Activated CD4-positive, CD25-positive, alpha-beta regulatory T cell (primary cell): ENCODE measurements around the gene ZBTB45.
A peak's percentile ranks its signal among the peaks of the same experiment; 100 is the strongest.
"Not testable (repeated sequence)": the region's sequence is repeated elsewhere in the genome, so short reads cannot be mapped to it uniquely, and the experiment has no call there.

Experiments used
- DNase-seq, 4 experiments: peaks; one replicate each; lab custom pipeline; 2025; lab: John Stamatoyannopoulos, UW

The ZBTB45 gene

DNA sequence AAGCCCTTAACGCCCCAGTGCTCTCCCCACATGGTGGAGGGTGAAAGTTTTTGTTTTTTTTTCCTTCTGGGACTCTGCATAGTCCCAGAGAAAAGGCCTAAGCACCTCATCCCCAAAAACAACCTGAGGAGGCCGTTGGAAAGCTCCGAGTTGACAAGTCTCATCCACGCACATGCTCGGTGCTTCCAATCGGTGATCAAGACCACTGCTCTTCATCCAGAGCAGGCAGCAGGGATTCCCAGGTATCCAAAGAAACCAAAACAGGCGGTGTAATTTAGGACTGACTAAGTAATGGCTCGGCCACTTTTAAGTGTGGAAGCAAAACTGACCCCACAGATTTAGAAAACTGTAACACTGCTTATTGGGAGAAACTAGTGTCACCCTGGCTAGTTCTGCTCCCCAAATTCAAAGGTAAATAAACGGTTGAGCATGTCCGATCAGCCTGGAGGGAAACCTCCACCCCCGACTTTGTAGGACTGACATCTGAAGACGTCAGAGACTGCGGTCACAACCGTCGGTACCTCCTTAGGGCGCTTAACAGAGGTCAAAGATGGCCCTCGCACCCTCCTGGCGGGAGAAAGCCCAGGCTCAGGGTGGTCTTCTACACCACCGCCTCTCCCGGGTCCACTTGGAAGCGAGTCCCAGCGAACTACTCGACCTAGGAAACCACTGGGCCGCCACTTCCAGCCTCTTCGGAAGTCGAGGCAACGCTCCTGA, 44.5 kb downstream of the ZBTB45 start:
- no peak for DNase-seq

DNA sequence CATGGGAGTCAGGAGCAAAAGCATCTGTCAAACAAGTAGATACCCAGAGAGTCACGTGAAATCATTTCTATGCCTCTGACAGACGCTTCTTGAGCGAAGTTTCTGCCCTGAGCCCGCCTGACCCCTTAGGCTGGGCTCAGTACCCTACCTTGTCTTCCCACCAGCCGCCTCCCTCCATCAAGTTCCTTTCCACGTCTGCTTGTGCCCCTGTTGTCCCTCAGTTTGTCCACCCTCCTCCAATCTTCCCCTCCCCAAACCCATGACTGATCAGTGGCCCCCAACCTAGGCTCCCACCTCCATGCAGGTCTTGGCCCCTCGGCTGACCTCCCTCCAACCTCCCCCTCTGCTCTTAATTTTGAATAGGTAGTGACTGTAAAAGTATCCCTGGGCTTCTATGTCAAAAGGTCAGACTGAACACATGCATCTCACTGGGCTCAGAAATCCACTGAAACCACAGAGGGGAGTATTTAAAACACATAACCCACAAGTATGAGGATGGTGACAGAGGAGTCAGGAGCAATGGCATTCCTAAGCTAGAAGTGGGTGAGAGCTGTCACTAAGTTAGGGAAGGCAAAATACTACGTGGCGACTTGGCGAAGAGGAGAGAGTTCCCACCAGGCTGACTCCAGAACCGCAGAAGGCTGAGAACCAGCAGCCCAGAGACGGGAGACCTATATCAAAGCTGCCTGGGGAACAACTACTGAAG, 45.2 kb downstream of the ZBTB45 start:
- DNase-seq: no peak

DNA sequence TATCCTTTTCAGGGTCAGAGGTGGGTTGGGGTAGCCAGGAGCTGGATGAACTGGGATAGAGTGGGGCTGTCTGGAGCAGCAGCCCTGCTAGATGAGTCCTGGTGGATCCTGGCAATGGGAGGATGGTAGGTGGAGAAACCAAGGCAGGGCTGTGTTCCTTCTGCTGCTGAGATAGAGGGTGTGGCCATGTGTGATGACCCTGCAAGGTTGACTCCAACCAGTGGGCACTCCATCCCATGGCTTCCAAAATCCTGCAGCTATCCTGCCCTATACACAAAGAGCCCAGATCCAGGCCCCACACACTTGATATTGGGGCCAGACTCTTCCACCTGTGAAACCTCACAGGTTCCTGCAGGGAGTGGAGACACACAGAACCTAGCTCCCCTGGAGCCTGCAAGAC, 45.8 kb downstream of the ZBTB45 start:
- no peak for DNase-seq

DNA sequence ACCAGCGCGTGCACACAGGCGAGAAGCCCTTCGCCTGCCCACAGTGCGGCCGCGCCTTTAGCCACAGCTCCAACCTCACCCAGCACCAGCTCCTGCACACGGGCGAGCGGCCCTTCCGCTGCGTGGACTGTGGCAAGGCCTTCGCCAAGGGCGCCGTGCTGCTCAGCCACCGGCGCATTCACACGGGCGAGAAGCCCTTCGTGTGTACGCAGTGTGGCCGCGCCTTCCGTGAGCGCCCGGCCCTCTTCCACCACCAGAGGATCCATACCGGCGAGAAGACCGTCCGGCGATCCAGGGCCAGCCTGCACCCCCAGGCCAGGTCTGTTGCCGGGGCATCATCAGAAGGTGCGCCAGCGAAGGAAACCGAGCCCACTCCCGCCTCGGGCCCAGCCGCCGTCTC, 47.9 kb downstream of the ZBTB45 start:
- DNase-seq: no peak

DNA sequence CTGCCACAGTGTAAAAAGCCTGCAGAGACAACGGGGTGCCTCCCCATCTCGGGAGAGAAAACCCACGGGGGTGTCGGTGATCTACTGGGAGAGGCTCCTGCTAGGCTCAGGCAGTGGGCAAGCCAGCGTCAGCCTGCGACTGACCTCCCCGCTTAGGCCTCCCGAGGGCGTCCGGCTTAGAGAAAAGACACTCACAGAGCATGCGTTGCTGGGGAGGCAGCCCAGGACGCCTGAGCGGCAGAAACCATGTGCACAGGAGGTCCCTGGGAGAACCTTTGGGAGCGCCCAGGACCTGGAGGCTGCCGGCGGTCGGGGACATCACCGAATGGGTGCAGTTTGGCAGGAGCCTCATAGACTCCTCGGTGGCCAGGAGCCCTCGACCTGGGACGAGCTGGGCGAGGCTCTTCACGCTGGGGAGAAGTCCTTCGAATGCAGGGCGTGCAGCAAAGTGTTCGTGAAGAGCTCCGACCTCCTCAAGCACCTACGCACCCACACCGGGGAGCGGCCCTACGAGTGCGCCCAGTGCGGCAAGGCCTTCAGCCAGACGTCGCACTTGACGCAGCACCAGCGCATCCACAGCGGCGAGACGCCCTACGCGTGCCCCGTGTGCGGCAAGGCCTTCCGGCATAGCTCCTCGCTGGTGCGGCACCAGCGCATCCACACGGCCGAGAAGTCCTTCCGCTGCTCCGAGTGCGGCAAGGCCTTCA, 48.6 kb downstream of the ZBTB45 start:
- DNase-seq: not testable (repeated sequence)

DNA sequence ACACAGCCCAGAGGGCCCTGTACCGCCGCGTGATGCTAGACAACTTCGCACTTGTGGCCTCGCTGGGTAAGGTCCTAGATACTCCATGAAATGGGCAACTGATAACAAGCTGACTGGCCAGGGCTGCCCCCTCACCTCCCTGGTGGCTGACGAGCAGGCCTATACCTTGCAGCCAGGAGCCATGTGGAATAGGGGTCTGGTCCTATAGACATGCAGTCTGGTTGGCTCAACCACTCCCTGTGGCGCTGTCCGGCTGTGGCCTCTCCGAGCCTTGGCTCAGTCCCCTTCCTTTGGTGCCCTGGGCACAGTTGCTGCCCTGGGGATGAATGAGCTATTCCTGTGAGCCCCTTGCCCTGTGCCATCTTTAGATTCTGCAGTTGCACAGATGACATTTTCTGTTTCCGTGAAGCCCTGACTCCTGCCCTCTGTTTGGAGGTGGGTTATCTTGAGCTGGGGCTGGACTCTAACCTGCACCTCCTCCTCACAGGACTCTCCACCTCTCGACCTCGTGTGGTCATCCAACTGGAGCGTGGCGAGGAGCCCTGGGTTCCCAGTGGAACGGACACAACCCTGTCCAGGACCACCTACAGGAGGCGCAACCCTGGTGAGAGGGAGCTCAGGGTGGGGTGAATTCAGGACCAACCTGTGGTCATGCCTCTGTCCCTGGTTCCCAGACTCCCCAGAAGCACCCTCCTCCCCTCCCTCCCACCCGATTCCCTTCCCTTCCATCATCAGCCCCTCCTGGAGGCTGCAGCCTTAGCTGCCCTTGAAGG, 50.2 kb downstream of the ZBTB45 start:
- no peak for DNase-seq

DNA sequence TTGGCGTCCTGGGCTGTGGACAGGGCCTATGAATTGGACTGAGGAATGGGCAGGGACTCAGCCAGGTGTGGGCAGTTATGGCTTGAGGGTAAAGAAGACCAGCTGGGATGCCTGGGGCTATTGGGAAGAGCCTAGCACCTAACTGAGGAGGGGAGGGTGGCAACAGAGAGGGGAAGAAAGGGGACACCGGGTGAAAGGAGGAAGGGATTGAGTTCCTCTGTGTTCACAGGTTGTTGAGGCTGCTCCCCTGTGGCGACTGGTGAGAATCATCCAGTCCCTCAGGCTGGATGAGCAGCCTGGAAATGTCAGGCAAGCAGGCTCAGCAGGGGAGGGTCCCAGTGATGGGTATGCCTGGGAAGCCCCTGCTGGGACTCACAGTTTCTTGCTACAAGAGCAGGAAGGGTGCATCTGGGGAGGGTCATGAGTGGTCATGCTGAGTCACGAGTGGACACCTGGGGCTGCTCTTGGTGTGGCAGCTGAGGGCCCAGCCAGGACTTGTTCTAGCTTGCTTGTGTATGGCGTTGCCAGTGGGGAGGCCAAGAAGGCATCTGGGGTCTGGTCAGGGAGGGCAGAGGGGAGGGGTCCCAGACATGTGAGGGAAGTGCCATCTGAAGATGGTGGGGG, 51.3 kb downstream of the ZBTB45 start:
- no peak for DNase-seq

DNA sequence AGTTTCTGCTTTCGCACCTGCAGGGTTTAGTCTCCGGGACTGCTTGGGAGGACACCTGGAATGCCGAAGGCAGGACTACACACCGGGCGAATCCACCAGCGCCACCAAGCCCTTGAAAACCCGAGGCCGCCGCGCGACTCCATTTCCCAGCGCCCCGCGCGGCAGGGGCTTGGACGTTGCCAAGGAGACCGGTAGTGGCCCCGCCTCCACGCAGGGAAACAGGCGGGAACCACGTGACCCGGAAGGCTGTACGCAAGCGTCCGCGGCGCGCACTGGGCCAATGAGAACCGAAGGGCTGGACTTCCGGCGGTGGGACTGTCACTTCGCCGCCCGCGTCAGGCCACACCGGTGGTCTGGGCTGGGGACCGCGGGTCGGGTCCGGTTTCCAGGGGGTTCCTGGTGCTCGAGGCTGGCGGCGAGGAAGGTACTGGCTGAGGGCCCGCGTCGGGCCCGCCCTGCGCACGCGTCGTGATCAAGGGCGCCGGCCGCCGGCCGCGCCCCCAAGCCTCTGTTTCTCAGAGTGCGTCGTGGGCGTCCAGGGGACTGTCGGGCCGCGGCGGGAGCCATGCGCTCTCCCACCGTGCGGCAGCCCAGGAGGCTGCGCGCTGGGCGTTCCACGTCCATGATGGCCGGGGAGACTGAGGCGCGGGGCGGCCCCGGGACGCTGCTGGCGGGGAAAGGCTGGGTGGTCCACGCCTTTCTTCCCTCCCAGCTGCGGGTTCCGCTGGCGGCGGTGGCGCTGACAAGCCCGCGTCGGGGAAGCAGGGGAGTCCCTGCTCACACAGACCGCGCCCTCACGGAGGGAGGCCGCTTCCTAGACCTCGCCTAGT, 52.6 kb downstream of the ZBTB45 start, which contains the start of gene ZNF324:
ZNF324 (plus strand) TSS at position 321 of the 830 bp plus-strand sequence. CDS start 2,106 bp downstream, outside the sequence.
- DNase-seq: peak; percentile 92 to 96 (median 93)

DNA sequence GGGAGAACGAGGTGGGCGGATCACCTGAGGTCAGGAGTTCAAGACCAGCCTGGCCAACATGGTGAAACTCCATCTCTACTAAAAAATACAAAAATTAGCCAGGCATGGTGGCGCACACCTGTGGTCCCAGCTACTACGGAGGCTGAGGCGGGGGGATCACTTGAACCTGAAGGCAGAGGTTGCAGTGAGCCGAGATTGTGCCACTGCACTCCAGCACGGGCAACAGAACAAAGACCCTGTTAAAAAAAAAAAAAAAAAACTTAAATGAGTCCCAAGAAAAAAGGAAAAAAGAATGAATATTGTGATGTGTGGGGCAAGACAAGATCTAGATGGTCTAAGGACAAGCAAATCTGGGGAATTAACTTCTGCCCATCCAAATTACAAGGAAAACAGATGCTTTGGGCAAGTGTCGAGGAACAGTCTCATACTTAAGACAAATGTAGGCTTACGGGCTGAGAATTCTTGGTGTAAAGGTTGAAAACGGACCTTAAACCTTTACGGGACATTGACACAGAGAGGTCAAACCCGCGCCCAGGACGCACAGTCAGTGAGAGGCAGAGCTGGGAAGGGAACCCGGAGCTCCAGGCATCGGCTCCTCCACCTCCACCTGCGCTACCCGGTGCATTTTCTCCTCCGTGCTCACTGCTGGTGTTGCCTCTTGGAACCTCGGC, 53.4 kb downstream of the ZBTB45 start:
- DNase-seq: no peak
